GM18861 (cell line): ENCODE results near the gene STAT6.

Experiments
- ATAC-seq: cut with Tn5 transposase; IDR thresholded peaks from one replicate; pipeline ENCODE4 v1.9.1; 2021; ENCODE audit not compliant: unreplicated experiment

The STAT6 gene

DNA sequence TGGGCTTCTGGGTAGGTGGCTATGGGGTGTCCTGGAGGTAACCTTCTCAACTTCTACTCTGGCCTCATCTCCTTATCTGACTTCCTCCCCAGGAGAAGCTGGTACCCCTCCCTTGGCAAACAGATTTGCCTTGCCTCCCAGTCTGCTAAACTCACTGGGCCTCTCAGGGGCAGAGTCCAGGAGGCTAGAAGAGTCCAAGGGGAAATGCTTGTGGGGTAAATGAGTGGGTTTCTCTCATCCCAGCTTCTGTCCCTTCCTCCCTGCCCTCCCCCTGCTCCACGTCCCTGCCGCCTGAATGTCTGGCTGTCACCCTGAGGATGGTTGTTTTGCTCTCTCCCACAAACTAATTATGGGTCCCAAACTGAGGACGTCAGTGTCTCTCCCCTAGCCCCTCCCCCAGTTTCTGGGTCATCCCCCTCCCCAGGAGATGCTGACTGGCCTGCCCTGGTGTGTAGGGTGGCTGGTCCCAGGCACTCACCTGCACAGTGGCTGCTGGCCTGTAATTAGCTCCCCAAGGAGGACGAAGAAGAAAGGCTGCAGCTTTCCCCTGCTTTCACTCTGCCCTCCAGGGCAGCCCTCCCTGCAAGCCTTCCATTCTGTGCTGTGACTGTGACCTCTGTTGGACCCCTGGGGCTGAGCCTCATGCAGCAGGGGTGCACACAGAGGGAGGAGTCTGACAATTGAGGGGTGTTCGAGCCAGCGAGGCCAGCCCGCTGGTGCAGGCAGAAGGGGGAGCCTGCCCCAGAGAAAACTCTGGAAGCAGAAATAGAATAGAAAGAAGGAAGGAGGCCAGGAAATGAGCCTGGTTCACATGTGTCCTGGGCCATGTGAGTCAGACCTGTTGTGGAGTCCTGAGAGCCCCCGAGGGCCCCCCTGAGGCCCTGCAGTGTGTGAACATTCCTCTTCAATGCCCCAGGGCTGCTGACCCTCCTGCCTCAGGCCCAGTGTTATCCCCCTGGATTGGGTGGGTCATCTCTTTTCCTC, 36.1 kb upstream of the STAT6 start, which contains the start of gene LRP1-AS:
TSS of gene LRP1-AS (minus strand) at position 659 of the 984 bp plus-strand sequence.
- no peak for ATAC-seq

GRCh38 chr12:57146092-57146491, 34.9 kb upstream of the STAT6 start:
- no peak for ATAC-seq

DNA sequence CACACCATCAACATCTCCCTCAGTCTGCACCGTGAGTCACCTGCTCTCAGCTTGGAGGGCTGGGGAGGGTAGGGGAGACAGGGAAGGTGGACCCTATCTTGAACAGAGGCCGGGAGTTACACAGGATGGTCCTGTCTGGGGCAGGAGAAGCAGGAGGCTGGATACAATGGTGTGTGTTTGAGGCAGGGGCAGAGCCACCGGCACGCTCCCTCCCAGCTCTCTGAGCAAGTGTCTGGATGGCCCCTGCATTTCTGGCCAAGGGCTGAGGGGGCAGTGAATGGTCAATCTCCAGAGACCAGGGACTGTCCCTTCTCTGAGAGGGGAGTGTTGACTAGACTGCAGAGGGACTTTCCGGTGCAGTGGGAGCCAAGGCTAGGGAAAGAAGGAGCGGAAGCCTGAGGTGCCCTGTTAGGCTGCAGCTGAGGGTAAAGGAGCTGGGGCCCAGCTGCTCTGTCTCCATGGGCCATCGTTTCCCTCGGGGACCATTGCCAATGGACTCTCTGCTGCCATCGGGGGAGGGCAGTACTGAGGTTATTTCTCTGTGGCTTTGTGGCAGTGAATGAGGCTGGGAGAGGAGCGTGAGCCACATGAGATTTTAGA, 34.4 kb upstream of the STAT6 start:
- no peak for ATAC-seq

DNA sequence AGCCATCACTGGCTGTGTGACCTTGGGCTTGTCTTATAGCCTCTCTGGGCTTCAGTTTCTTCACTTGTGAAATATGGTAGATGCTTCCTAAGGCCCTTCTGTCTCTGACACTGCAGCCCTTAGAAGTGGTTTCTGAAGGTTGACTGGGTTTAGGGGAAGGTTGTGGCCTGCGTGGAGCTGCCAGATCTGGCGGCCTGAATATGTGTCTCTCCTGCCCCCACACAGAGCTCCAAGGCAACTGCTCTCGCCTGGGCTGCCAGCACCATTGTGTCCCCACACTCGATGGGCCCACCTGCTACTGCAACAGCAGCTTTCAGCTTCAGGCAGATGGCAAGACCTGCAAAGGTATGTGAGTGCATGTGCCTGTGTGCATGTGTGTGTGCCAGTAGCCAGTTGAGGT, 32.3 kb upstream of the STAT6 start:
- no peak for ATAC-seq

- ATAC-seq = no peak
Observed at GRCh38 chr12:57142727-57143126, 31.6 kb upstream of the STAT6 start.

- ATAC-seq = no peak
Observed at GRCh38 chr12:57142121-57142520, 31.0 kb upstream of the STAT6 start.

DNA sequence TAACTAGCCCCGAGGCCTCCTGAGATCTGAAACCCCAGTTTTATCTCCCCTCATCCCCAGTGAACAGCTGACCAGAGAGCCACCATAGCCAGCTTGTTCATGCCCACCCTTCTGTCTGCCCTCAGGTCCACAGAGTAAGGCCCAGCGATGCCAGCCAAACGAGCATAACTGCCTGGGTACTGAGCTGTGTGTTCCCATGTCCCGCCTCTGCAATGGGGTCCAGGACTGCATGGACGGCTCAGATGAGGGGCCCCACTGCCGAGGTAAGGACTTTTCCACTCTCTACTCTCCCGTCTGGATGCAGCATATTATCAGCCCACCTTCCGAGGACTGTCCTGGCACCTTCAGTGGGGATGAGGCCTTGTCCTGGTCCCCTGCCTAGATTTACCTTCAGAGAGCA, 30.1 kb upstream of the STAT6 start:
- ATAC-seq = no peak

GRCh38 chr12:57139796-57140649, 28.9 kb upstream of the STAT6 start:
- ATAC-seq = no peak

DNA sequence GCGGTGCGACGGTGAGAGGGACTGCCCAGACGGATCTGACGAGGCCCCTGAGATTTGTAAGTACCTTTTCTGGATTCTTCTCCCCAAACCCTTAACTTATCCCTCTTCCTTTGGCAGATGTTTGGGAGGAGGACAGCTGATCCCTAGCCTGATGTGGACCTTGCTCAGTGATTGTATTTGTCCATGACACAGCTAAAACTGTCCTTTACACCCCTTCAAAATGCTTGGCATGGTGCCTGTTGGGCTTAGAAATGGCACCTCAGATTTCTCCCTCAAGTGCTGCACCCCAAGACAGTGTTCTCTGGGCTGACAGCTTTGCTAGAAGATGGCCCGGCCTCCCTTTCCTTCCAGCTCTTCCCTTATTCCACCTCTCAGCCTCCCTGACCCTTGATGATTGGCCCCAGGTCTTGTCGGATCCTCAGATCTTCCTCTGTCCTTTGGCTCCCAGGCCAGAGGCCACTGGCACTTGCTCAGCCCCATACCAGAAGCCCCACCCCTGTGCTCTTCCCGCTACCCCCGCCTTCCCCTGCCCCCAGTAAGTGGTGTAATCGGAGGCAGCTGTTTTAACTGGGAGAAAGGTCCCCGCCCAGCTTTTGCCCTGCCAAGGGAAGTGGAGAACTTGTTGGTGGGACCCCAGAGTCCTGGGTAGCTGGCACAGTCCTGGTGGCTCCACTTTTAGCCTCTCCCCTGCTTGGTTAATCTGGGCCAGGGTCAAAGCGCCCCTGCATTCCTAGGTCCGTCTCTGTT, 27.5 kb upstream of the STAT6 start:
- no peak for ATAC-seq

- no peak for ATAC-seq
Observed at GRCh38 chr12:57135527-57136326, 24.6 kb upstream of the STAT6 start.

DNA sequence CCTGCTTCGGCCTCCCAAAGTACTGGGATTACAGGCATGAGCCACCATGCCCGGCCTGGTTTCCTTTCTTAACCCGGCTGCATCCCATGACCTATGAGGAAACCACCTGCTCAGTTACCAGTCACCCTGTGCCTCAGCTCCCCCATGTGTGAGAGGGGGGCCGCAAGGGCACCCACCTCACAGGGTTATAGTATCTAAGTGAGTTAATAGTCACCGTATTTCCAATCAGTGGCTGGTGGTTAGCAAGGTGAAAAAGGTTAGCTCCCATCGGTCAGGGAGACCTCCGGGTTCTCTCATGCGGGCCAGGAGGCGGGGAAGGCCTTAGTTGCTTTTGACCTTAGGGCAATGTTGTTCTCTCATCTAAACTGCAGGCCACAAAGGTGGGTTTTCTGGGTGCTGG, 23.8 kb upstream of the STAT6 start:
- ATAC-seq = no peak

DNA sequence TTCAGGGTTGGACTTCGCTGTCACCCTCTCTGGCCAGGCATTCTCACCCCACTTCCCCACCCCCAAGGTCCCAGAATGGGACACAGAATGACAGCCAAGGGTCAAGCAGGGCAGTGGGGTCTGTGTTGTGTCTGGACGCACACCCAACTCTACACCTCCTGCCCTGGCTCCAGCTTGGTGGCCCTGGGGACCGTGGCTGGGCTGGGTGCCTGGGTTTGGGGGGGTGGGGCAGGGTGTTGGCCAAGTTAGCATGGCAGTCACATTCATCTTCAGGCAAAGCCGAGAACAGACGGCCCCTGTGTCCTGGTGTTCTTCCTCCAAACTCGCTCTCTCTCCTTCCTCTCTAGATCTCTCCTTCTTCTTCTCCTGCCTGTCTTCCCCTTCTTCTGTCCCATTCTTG, 22.8 kb upstream of the STAT6 start:
- no peak for ATAC-seq

DNA sequence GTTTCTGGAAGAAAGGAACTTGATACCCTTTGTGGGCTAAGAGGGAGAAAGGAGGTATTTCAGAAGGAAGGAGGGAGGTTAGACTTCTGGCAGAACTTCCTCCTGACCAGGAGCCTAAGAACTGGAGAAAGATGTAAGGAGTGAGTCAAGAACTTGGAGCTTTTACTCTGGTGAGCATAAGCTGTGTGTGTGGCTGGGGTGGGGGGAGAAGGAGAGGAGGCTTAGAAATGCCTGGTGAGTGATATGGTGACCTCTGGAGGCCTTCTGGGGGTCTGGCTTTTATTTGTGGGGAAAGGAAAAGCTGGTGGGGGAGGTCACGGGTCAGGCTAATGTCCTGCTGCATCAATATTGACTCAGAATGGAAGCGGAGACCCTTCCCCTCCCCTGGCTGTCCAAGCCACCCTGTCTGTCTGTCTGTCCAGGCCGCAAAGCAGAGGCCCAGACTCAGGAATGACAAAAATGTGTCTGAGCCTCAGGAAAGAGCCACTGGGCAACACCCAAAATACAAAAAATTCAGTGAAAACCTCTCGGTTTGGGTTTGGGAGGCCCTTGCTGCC, 21.9 kb upstream of the STAT6 start:
- ATAC-seq = no peak

- no peak for ATAC-seq
Observed at GRCh38 chr12:57131896-57132744, 21.0 kb upstream of the STAT6 start.

GRCh38 chr12:57130941-57131340, 19.8 kb upstream of the STAT6 start:
- ATAC-seq = no peak

- no peak for ATAC-seq
Observed at GRCh38 chr12:57129889-57130288, 18.7 kb upstream of the STAT6 start.

DNA sequence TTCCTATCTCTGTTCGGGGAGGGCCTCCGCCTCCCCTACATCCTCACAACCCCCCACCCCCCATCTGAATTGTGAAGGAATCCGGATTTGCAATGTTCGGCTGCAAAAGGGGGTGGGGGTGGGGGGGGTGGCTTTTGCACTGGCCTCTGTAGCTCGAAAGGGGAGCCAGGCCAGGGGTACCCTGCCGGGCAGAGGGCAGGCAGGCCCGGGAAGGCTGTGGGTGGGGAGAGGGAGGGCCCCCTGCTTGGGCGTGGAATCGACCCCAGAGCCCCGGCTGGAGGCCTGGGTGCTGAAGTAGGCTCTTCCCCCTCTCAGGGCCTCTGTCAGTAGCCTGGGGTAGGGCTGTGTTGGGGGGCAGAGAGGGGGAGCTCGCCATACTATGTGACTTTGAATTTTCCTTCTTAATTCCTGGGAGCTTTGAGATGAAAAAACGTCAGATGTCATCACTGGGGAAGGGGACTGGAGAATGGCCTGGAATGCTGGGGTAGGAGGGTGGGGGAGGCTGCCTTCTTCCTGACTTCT, 18.2 kb upstream of the STAT6 start:
- ATAC-seq = no peak

DNA sequence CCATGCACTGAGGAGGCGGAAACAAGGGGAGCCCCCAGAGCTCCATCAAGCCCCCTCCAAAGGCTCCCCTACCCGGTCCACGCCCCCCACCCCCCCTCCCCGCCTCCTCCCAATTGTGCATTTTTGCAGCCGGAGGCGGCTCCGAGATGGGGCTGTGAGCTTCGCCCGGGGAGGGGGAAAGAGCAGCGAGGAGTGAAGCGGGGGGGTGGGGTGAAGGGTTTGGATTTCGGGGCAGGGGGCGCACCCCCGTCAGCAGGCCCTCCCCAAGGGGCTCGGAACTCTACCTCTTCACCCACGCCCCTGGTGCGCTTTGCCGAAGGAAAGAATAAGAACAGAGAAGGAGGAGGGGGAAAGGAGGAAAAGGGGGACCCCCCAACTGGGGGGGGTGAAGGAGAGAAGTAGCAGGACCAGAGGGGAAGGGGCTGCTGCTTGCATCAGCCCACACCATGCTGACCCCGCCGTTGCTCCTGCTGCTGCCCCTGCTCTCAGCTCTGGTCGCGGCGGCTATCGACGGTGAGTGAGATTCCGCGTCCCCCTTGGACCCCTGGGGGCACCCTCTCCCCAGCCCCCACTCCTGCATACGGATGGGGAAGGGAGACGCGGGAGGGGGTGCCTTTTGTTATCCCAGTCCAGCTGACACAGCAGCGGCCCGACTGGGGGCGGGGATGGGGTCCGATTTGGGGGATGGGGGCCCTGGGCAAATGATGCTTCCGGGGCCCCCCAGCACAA, 17.5 kb upstream of the STAT6 start:
- no peak for ATAC-seq
